Breast epithelium (tissue), 3 donors: ENCODE data around the gene GNL3.

Source experiments
- POLR2A ChIP-seq: fragments of 450-650 bp; IDR thresholded peaks from one replicate; pipeline ENCODE4 v1.6.1; 2016; ENCODE audit warnings: antibody characterized with exemption, mild to moderate bottlenecking, moderate library complexity
- POLR2AphosphoS5 ChIP-seq, 3 donors: sonication (generic); formaldehyde crosslinking; IDR thresholded peaks; one replicate each; pipeline ENCODE4 v1.6.1; 2017; ENCODE audit warnings: antibody characterized with exemption in 3 of 3
- TF ChIP-seq, protein P1 (sequence below), 3 donors: fragments of 450-650 bp; IDR thresholded peaks; one replicate each; pipeline ENCODE4 v1.5.1; 2016 to 2017; ENCODE audit warnings: antibody characterized with exemption in 3 of 3, mild to moderate bottlenecking in 3 of 3, moderate library complexity in 3 of 3

DNA sequence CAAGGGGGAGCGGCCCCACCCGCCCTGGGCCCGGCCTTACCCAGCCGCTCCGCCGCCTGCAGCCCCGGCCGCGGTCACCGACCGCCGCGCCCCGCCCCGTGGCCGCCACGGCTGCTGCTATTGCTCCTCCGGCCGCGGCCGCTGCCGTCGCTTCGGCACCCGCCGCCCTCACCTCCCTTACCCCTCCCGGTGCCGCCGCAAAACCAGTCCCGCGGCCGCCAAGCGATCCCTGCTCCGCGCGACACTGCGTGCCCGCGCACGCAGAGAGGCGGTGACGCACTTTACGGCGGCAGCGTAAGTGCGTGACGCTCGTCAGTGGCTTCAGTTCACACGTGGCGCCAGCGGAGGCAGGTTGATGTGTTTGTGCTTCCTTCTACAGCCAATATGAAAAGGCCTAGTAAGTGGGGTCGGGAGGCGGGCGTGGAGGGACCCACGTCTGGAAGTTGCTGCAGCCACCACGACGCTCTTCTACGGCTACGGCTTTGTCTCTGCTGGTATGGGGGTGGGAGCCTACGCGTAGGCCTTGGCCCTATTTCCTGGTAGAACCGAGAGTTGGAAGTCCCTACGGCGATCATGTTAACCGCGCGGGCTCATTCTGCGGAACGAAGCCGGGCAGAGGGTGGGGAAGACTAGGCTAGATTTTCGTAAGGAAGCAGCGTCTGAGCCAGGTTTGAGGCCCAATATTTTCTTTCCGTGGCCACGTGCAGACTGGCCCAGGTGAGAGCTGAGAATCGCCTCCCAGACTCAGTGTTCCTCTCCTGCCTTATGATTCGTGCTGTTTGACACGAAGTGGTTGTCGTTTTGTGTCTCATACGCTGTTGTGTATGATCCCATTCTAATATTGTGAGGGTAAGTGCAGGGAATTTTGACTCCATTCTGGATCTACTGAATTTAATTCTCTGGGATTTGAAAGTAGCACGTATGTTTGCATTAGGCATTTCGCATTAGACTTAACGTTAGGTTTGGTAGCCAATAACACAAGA, at the start of gene GNL3, which contains the start of gene PBRM1:
- TF ChIP-seq, protein P1, sequence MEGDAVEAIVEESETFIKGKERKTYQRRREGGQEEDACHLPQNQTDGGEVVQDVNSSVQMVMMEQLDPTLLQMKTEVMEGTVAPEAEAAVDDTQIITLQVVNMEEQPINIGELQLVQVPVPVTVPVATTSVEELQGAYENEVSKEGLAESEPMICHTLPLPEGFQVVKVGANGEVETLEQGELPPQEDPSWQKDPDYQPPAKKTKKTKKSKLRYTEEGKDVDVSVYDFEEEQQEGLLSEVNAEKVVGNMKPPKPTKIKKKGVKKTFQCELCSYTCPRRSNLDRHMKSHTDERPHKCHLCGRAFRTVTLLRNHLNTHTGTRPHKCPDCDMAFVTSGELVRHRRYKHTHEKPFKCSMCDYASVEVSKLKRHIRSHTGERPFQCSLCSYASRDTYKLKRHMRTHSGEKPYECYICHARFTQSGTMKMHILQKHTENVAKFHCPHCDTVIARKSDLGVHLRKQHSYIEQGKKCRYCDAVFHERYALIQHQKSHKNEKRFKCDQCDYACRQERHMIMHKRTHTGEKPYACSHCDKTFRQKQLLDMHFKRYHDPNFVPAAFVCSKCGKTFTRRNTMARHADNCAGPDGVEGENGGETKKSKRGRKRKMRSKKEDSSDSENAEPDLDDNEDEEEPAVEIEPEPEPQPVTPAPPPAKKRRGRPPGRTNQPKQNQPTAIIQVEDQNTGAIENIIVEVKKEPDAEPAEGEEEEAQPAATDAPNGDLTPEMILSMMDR (IDR thresholded peaks at IDR 0.05): peak in 1 of 3 donors; percentile 6
- TF ChIP-seq POLR2AphosphoS5 (IDR thresholded peaks at IDR 0.05) (peak; percentile 93 to 97 (median 94)), POLR2A (peak; percentile 89)
